ENCODE data around the gene ENPP7. TPM values are rescaled to one million over a fixed set of nuclear protein-coding genes. Genes with fewer than 3 reads are reported as not detected.

ENPP7 gene
- total RNA-seq, result not detected in 2 replicates

GRCh38 chr17:79730769-79731483 lies at the start of gene ENPP7:
TSS of gene ENPP7 (plus strand) at chr17:79730943. CDS start at chr17:79731140, 197 bp downstream.

GRCh38 chr17:79777894-79778503 lies 47.3 kb downstream of the ENPP7 start, which contains the start of gene CBX2:
TSS of gene CBX2 (plus strand) at chr17:79778148. CDS start at chr17:79778236, 88 bp downstream.

Other genes with a start within 250 kb of the ENPP7 start
- not detected in 2 replicates for gene RBFOX3, start 119.9 kb upstream of the ENPP7 start, total RNA-seq
- gene CBX2, start 47.2 kb downstream of the ENPP7 start, total RNA-seq, result 3.9 and 5.8 TPM in 2 replicates
- gene CBX8, start 66.1 kb downstream of the ENPP7 start, total RNA-seq, result 2.1 and 3.0 TPM in 2 replicates
- gene CBX4, start 108.5 kb downstream of the ENPP7 start, total RNA-seq, result 15.7 and 18.3 TPM in 2 replicates